OCI-LY7 (cell line): ENCODE results near the gene KCNH1. TPM values are rescaled to one million over a fixed set of nuclear protein-coding genes. Genes with fewer than 3 reads are reported as not detected.

Experiments
- BruUV-seq: library from RNA; stranded (reverse); fragments of 400-500 nt; replicated peaks from 2 replicates; lab custom pipeline; 2021; lab: Mats Ljungman, UMichigan
- CTCF ChIA-PET: fragments of 300-600 bp; sonication (Branson Sonifier 250); formaldehyde crosslinking; loops from one replicate; lab custom pipeline; 2022; ENCODE audit warnings: antibody characterized with exemption; ENCODE audit not compliant: unreplicated experiment; lab: Charles Lee
- POLR2A ChIA-PET: fragments of 300-600 bp; sonication (Branson Sonifier 250); formaldehyde crosslinking; loops from one replicate; lab custom pipeline; 2022; ENCODE audit warnings: antibody characterized with exemption; lab: Charles Lee
- DNase-seq: peaks from one replicate; pipeline ENCODE4 v3.0.0-alpha.2; 2015; ENCODE audit warnings: low spot score
- H2AFZ ChIP-seq: fragments of 200-600 bp; sonication (generic), shearing (Covaris generic); 2 replicates; pipeline ENCODE4 v1.6.1; 2014; ENCODE audit warnings: mild to moderate bottlenecking, antibody characterized with exemption, low read length, moderate library complexity
- H3K27ac ChIP-seq: fragments of 200-600 bp; sonication (generic); 2 replicates; pipeline ENCODE4 v1.5.1; 2014; ENCODE audit warnings: mixed run types, low read depth, mild to moderate bottlenecking, moderate library complexity, low read length, inconsistent platforms; ENCODE audit not compliant: poor library complexity, severe bottlenecking
- H3K36me3 ChIP-seq: fragments of 200-600 bp; sonication (generic); 2 replicates; pipeline ENCODE4 v1.6.1; 2014; ENCODE audit warnings: mild to moderate bottlenecking, antibody characterized with exemption, low read length, moderate library complexity, mixed read lengths; ENCODE audit not compliant: insufficient read depth
- H3K4me1 ChIP-seq: fragments of 200-600 bp; sonication (generic); 2 replicates; pipeline ENCODE4 v1.5.1; 2014; ENCODE audit warnings: mild to moderate bottlenecking, low read length; ENCODE audit not compliant: insufficient read depth, poor library complexity, severe bottlenecking
- H3K4me2 ChIP-seq: fragments of 200-600 bp; sonication (generic); 2 replicates; pipeline ENCODE4 v1.6.1; 2014; ENCODE audit warnings: mild to moderate bottlenecking, low read length
- H3K4me3 ChIP-seq: fragments of 200-600 bp; sonication (generic); 2 replicates; pipeline ENCODE4 v1.5.1; 2014; ENCODE audit warnings: mild to moderate bottlenecking, low read depth, low read length; ENCODE audit not compliant: poor library complexity, severe bottlenecking
- H3K79me2 ChIP-seq: fragments of 200-600 bp; sonication (generic); 2 replicates; pipeline ENCODE4 v1.6.1; 2016; ENCODE audit warnings: low read depth, mild to moderate bottlenecking, low read length, moderate library complexity, mixed read lengths; ENCODE audit not compliant: insufficient read depth
- H3K9me2 ChIP-seq: fragments of 200-600 bp; sonication (generic); 2 replicates; pipeline ENCODE4 v1.6.1; 2016; ENCODE audit warnings: mild to moderate bottlenecking, low read length, mixed read lengths; ENCODE audit not compliant: insufficient read depth
- H3K9me3 ChIP-seq: fragments of 200-600 bp; sonication (generic); 2 replicates; pipeline ENCODE4 v1.6.1; 2014; ENCODE audit warnings: mild to moderate bottlenecking, mixed run types, low read length, mixed read lengths
- H4K20me1 ChIP-seq: fragments of 200-600 bp; sonication (generic); 2 replicates; pipeline ENCODE4 v1.6.1; 2014; ENCODE audit warnings: mild to moderate bottlenecking, antibody characterized with exemption, low read length, moderate library complexity, mixed read lengths; ENCODE audit not compliant: insufficient read depth
- CTCF ChIP-seq: fragments of 200-600 bp; sonication (generic); conservative IDR thresholded peaks from 2 replicates; pipeline ENCODE4 v1.5.1; 2014; ENCODE audit warnings: mild to moderate bottlenecking, antibody characterized with exemption, low read length, moderate library complexity, mixed read lengths
- EZH2phosphoT487 ChIP-seq: fragments of 200-600 bp; sonication (generic); IDR thresholded peaks from 2 replicates; pipeline ENCODE4 v1.6.1; 2018; ENCODE audit warnings: low read depth, borderline replicate concordance, mild to moderate bottlenecking, mixed run types, antibody characterized with exemption, low read length, moderate library complexity, mixed read lengths
- intact Hi-C: fragments of 100-400 bp; cut with micrococcal nuclease; formaldehyde crosslinking; loops from one replicate; pipeline ENCODE4 v1.10.0; 2022; ENCODE audit not compliant: unreplicated experiment
- total RNA-seq, 2 experiments: library from RNA; depleted of rRNA in 1 of 2; stranded (reverse); fragments of >200 nt in 1 of 2; shearing (Covaris generic) in 1 of 2; gene quantifications; 2 replicates each; pipeline ENCODE4 v1.2.3, GENCODE V29; 2014 to 2022

The KCNH1 gene
- total RNA-seq, 2 experiments from 2014 or later: not detected

GRCh38 chr1:210912752-210913151, 221.2 kb downstream of the KCNH1 start:
- no peak overlapping the region for H2AFZ ChIP-seq
- no peaks in the 10 kb centered on the region for H3K9me3 ChIP-seq
- ChIA-PET POLR2A (interaction anchor here (0.7 kb wide), 1 partner anchor 1234 kb away, joined by 3 read pairs; no protein-coding TSS in a partner anchor), CTCF (no interaction called here)
- H3K27ac ChIP-seq: no peak overlapping the region
- no peaks in the 10 kb centered on the region for H3K9me2 ChIP-seq
- TF ChIP-seq CTCF (no peak), EZH2phosphoT487 (no peak)
- no peaks in the 10 kb centered on the region for H3K36me3 ChIP-seq
- no peaks in the 10 kb centered on the region for H4K20me1 ChIP-seq
- H3K4me3 ChIP-seq: no peak overlapping the region
- no TSS peak for BruUV-seq
- no peak overlapping the region for H3K4me2 ChIP-seq
- no peaks in the 10 kb centered on the region for H3K4me1 ChIP-seq
- no peak for DNase-seq
- H3K79me2 ChIP-seq: no peaks in the 10 kb centered on the region
- intact Hi-C loops: no loop called here

DNA sequence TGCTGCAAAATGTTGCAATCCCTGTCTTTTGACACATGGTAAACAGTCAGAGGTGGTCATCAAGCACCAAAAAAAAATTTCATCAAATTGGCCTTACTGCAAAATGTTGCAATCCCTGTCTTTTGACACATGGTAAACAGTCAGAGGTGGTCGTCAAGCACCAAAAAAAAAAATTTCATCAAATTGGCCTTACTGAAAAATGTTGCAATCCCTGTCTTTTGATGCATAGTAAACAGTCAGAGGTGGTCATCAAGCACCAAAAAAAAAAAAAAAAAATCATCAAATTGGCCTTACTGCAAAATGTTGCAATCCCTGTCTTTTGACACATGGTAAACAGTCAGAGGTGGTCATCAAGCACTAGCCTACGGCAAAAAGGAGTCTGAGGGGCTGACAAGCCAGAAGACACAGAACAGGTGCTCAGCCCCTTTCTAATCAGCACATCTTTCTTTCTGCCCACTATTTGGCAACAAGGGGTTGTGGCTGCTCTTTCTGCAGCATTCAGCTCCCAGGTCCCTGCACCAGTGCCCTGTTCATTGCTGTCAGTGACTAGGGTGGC, 223.8 kb downstream of the KCNH1 start:
- Histone ChIP-seq H4K20me1 (no peaks in the 10 kb centered on the region), H3K4me1 (no peaks in the 10 kb centered on the region), H3K4me3 (no peak overlapping the region), H3K9me3 (no peaks in the 10 kb centered on the region), H3K4me2 (no peak overlapping the region), H3K79me2 (no peaks in the 10 kb centered on the region), H3K27ac (no peak overlapping the region), H2AFZ (no peak overlapping the region), H3K36me3 (no peaks in the 10 kb centered on the region), H3K9me2 (no peaks in the 10 kb centered on the region)
- BruUV-seq: no TSS peak
- TF ChIP-seq EZH2phosphoT487 (no peak), CTCF (no peak)
- ChIA-PET POLR2A (no interaction called here), CTCF (no interaction called here)
- DNase-seq: no peak
- intact Hi-C loops: no loop called here

DNA sequence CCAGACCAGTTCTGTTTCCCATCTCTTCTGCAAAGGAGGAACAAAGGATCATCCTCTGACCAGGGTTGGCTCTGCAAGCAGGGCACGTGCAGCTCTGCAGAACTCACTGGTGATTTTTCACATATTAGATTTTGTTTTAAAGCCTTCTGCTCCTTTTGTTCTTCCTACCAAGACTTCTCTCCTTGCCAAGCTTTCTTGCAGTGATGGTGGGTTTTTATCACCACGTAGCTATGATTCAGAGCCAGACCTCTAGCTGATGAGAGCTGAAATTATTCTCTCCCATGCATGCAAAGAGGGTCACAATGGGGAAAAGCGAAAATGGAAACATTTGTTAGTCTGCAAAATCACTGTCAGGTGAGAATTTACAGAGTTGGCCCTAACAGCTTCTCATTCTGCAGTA, 225.2 kb downstream of the KCNH1 start:
- TF ChIP-seq EZH2phosphoT487 (no peak), CTCF (no peak)
- intact Hi-C loops: no loop called here
- BruUV-seq: no TSS peak

More for the DNA sequence above, 225.2 kb downstream of the KCNH1 start:
- Histone ChIP-seq H3K36me3 (no peaks in the 10 kb centered on the region), H3K4me3 (no peak overlapping the region), H4K20me1 (no peaks in the 10 kb centered on the region), H3K9me2 (no peaks in the 10 kb centered on the region), H3K9me3 (no peaks in the 10 kb centered on the region), H3K4me1 (no peaks in the 10 kb centered on the region), H3K4me2 (no peak overlapping the region), H3K79me2 (no peaks in the 10 kb centered on the region), H2AFZ (no peak overlapping the region), H3K27ac (no peak overlapping the region)
- ChIA-PET POLR2A (no interaction called here), CTCF (no interaction called here)
- DNase-seq: no peak
